NCI-H1417 (cell line): ENCODE measurements around the gene ARHGEF7.

Experiments
- DNase-seq, 3 experiments: peaks; one replicate each; lab custom pipeline; 2025; lab: John Stamatoyannopoulos, UW

The ARHGEF7 gene

DNA sequence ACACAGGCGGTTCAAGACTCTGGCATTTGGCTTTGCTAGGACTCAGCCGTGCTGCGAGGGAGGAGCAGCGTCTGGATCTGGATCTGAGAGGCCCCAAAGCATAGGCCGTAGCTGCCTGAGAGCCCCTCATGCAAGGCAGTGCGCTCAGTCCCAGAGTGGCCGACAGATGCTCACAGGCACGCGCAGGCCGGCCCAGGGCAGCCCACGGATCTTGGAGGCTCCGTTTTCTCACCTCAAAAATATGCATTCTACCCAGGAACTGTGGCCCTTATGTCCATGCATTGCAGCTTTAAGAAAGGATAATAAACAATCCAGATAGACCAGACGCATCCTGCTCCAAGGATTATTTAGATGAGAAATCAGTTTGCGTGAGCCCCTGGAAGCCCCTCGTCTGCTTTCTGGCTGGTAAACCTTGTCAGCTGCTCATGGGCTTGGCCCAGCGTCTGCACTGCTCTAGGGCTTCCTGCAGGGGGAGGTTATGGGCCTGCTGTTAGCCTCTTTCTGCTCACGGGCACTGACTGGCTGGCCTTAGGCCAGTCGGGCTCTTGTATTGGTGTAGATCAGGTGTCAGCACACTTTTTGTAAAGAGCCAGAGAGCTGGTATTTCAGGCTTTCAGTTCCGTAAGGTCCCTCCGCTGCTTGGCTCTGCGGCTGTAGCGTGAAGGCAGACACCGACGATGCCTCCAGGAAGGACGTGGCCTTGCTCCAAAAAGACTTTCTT lies 229.5 kb downstream of the ARHGEF7 start:
- peak in 2 of 3 experiments; percentile 34 to 40 for DNase-seq

DNA sequence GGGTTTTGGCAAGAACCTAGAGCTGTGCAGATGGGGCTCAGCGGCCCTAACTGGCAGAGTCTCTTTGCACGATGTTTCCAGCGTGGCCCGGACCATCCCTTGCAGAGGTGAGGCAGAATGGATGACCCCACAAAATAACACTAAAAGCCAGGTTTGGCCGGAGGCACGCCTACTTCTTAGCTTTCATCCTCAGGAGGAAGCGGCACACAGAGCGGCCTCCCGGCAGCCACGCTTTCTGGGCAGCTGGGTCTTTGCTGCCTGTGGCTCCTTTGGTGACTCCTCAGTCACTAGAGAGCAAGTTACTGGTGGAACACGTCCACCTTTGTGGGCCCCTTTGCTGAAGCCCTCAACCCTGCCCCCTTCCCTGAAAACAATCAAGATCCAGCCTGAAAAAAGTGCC lies 230.6 kb downstream of the ARHGEF7 start:
- DNase-seq: no peak

DNA sequence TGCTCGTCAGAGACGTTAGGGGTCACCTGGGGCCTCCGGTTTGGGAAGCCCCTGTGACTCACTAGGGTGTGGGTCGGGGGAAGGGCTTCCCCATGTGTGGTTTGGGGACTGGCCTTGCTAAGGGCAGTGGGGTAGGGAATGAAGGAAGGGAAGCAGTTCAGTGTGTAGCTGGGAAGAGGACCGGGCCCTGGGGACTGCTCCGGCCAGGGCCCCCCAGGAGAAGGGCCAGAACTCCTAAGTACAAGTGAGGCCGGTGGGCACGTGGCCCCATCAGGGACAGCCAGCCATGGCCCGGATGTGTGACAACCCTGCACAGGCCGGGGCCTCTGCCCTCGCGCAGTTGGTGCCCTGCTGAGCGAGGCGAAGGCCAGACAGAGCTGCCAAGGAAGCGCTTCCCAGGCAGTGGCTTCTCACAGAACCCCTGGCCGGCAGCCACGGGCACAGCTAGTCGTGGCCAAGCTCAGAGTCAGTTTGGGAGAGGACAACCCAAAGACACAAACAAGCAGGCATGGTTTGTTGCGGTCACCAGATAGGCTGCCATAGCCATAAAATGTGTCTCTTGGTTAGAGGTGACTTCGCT lies 231.1 kb downstream of the ARHGEF7 start:
- DNase-seq: no peak

DNA sequence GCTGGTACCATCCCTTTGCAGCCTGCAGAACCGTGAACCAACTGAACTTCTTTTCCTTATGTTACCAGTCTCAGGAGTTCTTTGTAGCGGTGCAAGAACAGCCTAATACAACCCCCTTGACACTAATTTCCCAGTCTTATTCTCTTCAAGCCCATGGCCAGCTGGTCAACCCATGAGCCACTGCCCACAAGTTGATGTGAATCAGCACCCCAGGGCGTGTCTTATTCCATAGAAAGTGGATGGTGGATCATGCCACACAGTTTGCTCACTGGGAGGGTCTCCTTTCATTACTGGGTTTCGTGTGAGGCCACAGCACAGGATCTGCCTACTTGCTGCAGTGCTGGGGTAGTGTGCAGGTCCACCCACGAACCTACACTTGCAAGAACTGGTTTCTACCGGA lies 232.3 kb downstream of the ARHGEF7 start:
- DNase-seq: no peak

DNA sequence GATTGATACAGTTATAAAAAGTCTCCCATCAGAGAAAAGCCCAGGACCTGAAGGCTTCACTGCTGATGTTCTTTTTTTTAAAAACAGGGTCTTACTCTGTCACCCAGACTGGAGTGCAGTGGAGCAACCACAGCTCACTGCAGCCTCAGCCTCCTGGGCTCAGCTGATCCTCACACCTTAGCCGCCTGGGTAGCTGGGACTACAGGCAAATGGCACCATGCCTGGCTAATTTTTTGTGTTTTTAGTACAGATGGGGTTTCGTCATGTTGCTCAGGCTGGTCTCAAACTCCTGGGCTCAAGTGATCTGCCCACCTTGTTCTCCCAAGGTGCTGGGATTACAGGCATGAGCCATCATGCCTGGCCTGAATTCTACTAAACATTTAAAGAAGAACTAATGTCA lies 238.4 kb downstream of the ARHGEF7 start:
- DNase-seq: no peak

DNA sequence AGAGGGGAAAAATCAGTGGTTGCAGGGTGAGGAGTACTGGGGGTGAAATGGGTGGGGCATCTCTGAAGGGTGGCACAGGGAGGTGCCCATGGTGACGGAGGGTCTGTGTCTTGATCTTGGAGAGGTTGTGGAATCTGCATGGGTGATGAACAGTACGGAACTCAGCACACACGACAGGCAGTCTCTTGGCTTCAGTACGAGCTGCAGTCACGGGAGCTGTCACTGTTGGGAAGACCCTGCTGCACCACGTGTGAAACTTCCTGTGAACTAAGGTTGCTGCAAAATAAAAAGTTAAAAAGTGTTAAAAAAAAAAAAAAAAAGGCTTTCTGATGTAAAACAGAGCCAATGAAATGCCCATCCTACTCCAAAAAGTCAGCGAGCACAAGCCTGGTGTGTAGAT lies 239.7 kb downstream of the ARHGEF7 start:
- no peak for DNase-seq
